Endothelial cell of umbilical vein (primary cell): ENCODE results near the gene DUSP2. TPM values are rescaled to one million over a fixed set of nuclear protein-coding genes. Genes with fewer than 3 reads are reported as not detected.

Experiments
- BruUV-seq: library from RNA; stranded (reverse); fragments of 400-500 nt; replicated peaks from 2 replicates; lab custom pipeline; 2021; lab: Mats Ljungman, UMichigan
- CTCF ChIA-PET: fragments of 300-600, 350-600 bp; sonication (Branson Sonifier 250); formaldehyde crosslinking; loops from one replicate; lab custom pipeline; 2021; ENCODE audit warnings: antibody characterized with exemption, inconsistent platforms; lab: Charles Lee
- POLR2A ChIA-PET: fragments of 300-600, 350-600 bp; sonication (Branson Sonifier 250); formaldehyde crosslinking; loops from one replicate; lab custom pipeline; 2021; ENCODE audit warnings: antibody characterized with exemption, inconsistent platforms; lab: Charles Lee
- DNase-seq: peaks from one replicate; pipeline ENCODE4 v3.0.0-alpha.2; 2011; ENCODE audit warnings: low read depth, low spot score
- FAIRE-seq: peaks from 2 replicates; lab custom pipeline; 2011; peaks lifted over from hg19 to GRCh38; lab: Jason Lieb, UNC
- H2AFZ ChIP-seq: 2 replicates; pipeline ENCODE4 v1.6.0; 2012; ENCODE audit warnings: low read depth, low read length, control low read depth, inconsistent platforms
- H3K27ac ChIP-seq: 2 replicates; pipeline ENCODE4 v1.5.1; 2011; ENCODE audit warnings: low read depth, mild to moderate bottlenecking, control low read depth, low read length, moderate library complexity; ENCODE audit not compliant: insufficient read depth
- H3K27me3 ChIP-seq, 2 experiments: 2 replicates each; pipeline versions ENCODE4 v1.6.0 to v1.6.1; 2011; ENCODE audit warnings: low read length in 2 of 2, mixed read lengths in 1 of 2; ENCODE audit not compliant: control insufficient read depth in 2 of 2, insufficient read depth in 2 of 2
- H3K36me3 ChIP-seq, 2 experiments: 2 replicates in 1 of 2; 3 replicates in 1 of 2; pipeline ENCODE4 v1.5.1; 2011; ENCODE audit warnings: low read length in 2 of 2, mild to moderate bottlenecking in 1 of 2, moderate library complexity in 1 of 2; ENCODE audit not compliant: control insufficient read depth in 2 of 2, insufficient read depth in 2 of 2; ENCODE audit errors: extremely low read depth in 1 of 2
- H3K4me1 ChIP-seq: 3 replicates; pipeline ENCODE4 v1.5.1; 2011; ENCODE audit warnings: mild to moderate bottlenecking, low read length; ENCODE audit not compliant: control insufficient read depth, insufficient read depth; ENCODE audit errors: extremely low read depth
- H3K4me2 ChIP-seq: 2 replicates; pipeline ENCODE4 v1.6.1; 2011; ENCODE audit warnings: low read length, control low read depth, mixed read lengths; ENCODE audit not compliant: insufficient read depth
- H3K4me3 ChIP-seq, 3 experiments: fragments of 200-600 bp in 1 of 3; sonication (generic), shearing (Covaris generic) in 1 of 3; replicated peaks in 1 of 3; 2 replicates each; pipeline ENCODE4 v1.5.1; 2011 to 2016; ENCODE audit warnings: control low read depth in 3 of 3, low read length in 3 of 3, mild to moderate bottlenecking in 2 of 3, inconsistent platforms in 1 of 3, low read depth in 1 of 3, moderate library complexity in 1 of 3; ENCODE audit not compliant: insufficient read depth in 1 of 3
- H3K79me2 ChIP-seq: 2 replicates; pipeline ENCODE4 v1.6.0; 2012; ENCODE audit warnings: low read length, inconsistent platforms; ENCODE audit not compliant: control insufficient read depth, insufficient read depth
- H3K9ac ChIP-seq: replicated peaks from 2 replicates; pipeline ENCODE3; 2011; ENCODE audit warnings: low read length, control low read depth; ENCODE audit not compliant: insufficient read depth; ENCODE audit errors: extremely low read depth
- H3K9me1 ChIP-seq: replicated peaks from 3 replicates; pipeline ENCODE4 v1.6.0; 2011; ENCODE audit warnings: mild to moderate bottlenecking, low read length; ENCODE audit not compliant: control insufficient read depth, insufficient read depth; ENCODE audit errors: extremely low read depth
- H3K9me3 ChIP-seq: replicated peaks from 2 replicates; pipeline ENCODE4 v1.5.1; 2012; ENCODE audit warnings: low read length, inconsistent platforms; ENCODE audit not compliant: control insufficient read depth, insufficient read depth
- H4K20me1 ChIP-seq: replicated peaks from 2 replicates; pipeline ENCODE3; 2011; ENCODE audit warnings: mild to moderate bottlenecking, low read length; ENCODE audit not compliant: control insufficient read depth, insufficient read depth; ENCODE audit errors: extremely low read depth
- EZH2 ChIP-seq: IDR thresholded peaks from 2 replicates; pipeline ENCODE4 v1.6.1; 2012; ENCODE audit warnings: borderline replicate concordance, low read depth, mild to moderate bottlenecking, moderate library complexity, low read length, inconsistent platforms; ENCODE audit not compliant: severe bottlenecking
- FOS ChIP-seq: IDR thresholded peaks from 2 replicates; pipeline ENCODE4 v1.6.1; 2011; ENCODE audit warnings: mild to moderate bottlenecking, low read length, moderate library complexity, borderline replicate concordance; ENCODE audit not compliant: insufficient read depth
- GATA2 ChIP-seq: IDR thresholded peaks from 2 replicates; pipeline ENCODE4 v1.7.0; 2011; ENCODE audit warnings: low read depth, mild to moderate bottlenecking, moderate library complexity, mixed read lengths, low read length; ENCODE audit not compliant: insufficient read length, insufficient read depth
- JUN ChIP-seq: IDR thresholded peaks from 2 replicates; pipeline ENCODE4 v1.6.1; 2011; ENCODE audit warnings: borderline replicate concordance, low read depth; ENCODE audit not compliant: insufficient read length, insufficient read depth
- MYC ChIP-seq: IDR thresholded peaks from one replicate; pipeline ENCODE4 v1.6.1; 2011; ENCODE audit warnings: mild to moderate bottlenecking, low read depth, low read length
- POLR2A ChIP-seq: IDR thresholded peaks from 2 replicates; pipeline ENCODE4 v1.6.1; 2012; ENCODE audit warnings: low read depth, mild to moderate bottlenecking, control low read depth, low read length
- POLR2AphosphoS5 ChIP-seq: IDR thresholded peaks from 2 replicates; pipeline ENCODE4 v1.6.1; 2012; ENCODE audit warnings: low read depth, mild to moderate bottlenecking, control low read depth, low read length, moderate library complexity; ENCODE audit not compliant: insufficient read depth
- dilution Hi-C: fragments of 300-500 bp; cut with MboI; formaldehyde crosslinking; loops from one replicate; pipeline ENCODE4 v1.15.0; 2019; ENCODE audit warnings: low sequenced_read_pairs; ENCODE audit not compliant: extremely low pct_ligation_motif_present
- intact Hi-C: fragments of 100-400 bp; cut with micrococcal nuclease; formaldehyde crosslinking; loops from one replicate; pipeline ENCODE4 v1.10.0; 2022
- polyA plus RNA-seq, 4 experiments: library from polyadenylated mRNA; depleted of rRNA in 3 of 4; stranded (reverse) in 3 of 4; unstranded in 1 of 4; fragments of >200 nt; gene quantifications; 2 replicates each; pipeline versions ENCODE4 v1.2.1 to v1.2.3, GENCODE V29; 2011 to 2012; ENCODE audit warnings: missing spikeins in 1 of 4
- total RNA-seq: library from RNA; stranded (reverse); gene quantifications from 2 replicates; pipeline ENCODE4 v1.2.3, GENCODE V29; 2021
- TF ChIP-seq, protein P1 (sequence below): IDR thresholded peaks from 2 replicates; pipeline ENCODE4 v1.6.1; 2011; ENCODE audit not compliant: insufficient read depth, insufficient read length
- TF ChIP-seq, protein P2 (sequence below), 2 donors: IDR thresholded peaks; 1 replicate in 1 of 2; 2 replicates in 1 of 2; pipeline ENCODE4 v1.5.1; 2011; ENCODE audit warnings: low read length in 2 of 2, mild to moderate bottlenecking in 2 of 2, moderate library complexity in 2 of 2, control low read depth in 1 of 2, inconsistent platforms in 1 of 2, low read depth in 1 of 2; ENCODE audit not compliant: insufficient read depth in 1 of 2; ENCODE audit errors: extremely low read depth in 1 of 2

DUSP2 gene
- total and polyA plus RNA-seq, 2 donors (not counting 3 experiments of a cell fraction or from before 2014, with no cell fraction given) = 0.33 TPM

DNA sequence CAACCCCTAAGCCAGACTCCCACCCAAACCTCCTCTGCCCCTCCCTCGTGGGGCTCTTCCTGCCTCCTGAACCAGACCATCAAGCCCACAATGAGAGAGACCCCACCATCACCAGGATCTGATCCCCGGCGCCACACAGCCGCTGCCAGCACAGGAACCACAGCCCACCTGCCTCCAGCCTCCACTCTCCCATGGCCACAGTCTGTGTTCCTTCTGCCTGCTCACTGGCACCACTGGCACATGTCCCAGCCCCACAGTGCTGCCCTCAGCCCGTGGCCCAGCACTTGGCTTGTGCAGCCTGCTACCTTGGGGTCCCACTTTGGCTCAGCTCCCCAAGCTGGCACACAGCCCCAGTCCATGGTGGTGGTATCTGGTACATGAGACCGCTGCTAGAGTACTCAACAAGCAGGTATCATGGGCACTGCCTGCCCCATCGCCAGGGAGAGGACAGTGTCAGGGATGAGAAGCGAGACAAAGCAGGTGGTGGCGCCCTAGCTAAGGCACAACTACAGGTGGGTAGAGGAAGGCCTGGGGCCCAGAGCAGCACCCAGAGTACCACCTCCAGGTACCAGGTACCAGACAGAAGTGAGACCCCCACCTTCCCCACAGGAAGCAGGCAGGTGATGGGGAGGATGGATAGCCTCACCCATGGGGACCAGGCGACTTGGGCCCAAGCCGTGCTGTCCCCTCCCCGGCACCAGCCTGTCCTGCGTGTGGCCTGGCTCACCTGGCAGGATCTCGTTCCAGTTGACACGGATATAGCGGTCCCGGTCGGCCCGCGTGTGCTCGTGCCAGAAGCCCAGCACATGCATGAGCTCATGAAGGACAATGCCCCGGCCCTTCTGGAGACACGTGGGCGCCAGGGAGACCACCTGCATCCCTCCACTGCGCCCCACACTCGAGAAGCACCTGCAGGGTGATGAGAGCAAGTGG lies 13.2 kb downstream of the DUSP2 start:
- ChIA-PET CTCF (no interaction called here), POLR2A (no interaction called here)
- Histone ChIP-seq H3K9me1 (no peaks in the 10 kb centered on the region), H3K27ac (no peak overlapping the region), H3K27me3 (peaks cover 0 to 3% of the 10 kb centered on the region in 2 experiments), H3K79me2 (no peaks in the 10 kb centered on the region), H3K9ac (no peak overlapping the region), H3K4me2 (no peak overlapping the region), H2AFZ (no peak overlapping the region), H3K9me3 (no peaks in the 10 kb centered on the region), H3K4me1 (no peaks in the 10 kb centered on the region), H4K20me1 (no peaks in the 10 kb centered on the region), H3K4me3 (no peak overlapping the region), H3K36me3 (no peaks in the 10 kb centered on the region)
- BruUV-seq = no TSS peak
- FAIRE-seq (no peak), DNase-seq (no peak)
- TF ChIP-seq FOS (no peak), POLR2AphosphoS5 (no peak), GATA2 (no peak), JUN (no peak), MYC (no peak), POLR2A (no peak), EZH2 (no peak)
- TF ChIP-seq, protein P1, sequence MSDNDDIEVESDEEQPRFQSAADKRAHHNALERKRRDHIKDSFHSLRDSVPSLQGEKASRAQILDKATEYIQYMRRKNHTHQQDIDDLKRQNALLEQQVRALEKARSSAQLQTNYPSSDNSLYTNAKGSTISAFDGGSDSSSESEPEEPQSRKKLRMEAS = no peak
- TF ChIP-seq, protein P2, sequence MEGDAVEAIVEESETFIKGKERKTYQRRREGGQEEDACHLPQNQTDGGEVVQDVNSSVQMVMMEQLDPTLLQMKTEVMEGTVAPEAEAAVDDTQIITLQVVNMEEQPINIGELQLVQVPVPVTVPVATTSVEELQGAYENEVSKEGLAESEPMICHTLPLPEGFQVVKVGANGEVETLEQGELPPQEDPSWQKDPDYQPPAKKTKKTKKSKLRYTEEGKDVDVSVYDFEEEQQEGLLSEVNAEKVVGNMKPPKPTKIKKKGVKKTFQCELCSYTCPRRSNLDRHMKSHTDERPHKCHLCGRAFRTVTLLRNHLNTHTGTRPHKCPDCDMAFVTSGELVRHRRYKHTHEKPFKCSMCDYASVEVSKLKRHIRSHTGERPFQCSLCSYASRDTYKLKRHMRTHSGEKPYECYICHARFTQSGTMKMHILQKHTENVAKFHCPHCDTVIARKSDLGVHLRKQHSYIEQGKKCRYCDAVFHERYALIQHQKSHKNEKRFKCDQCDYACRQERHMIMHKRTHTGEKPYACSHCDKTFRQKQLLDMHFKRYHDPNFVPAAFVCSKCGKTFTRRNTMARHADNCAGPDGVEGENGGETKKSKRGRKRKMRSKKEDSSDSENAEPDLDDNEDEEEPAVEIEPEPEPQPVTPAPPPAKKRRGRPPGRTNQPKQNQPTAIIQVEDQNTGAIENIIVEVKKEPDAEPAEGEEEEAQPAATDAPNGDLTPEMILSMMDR (IDR thresholded peaks at IDR 0.05; ENCODE audit: extremely low read depth in 1 of 2, insufficient read depth in 1 of 2, low read depth in 1 of 2, low read length in 2 of 2) = no peak
- intact Hi-C loops (no loop called here), dilution Hi-C loops (no loop called here)
